ENCODE measurements around the gene ARHGAP31. TPM values are rescaled to one million over a fixed set of nuclear protein-coding genes. Genes with fewer than 3 reads are reported as not detected.

Gene ARHGAP31
- total and polyA plus RNA-seq, 12 donors: 10.6 to 71.1 (median 35.9) TPM

GRCh38 chr3:119362010-119362409, 67.8 kb downstream of the ARHGAP31 start:
- Histone ChIP-seq H3K4me1 (peaks cover 6 to 84% (median 29%) of the 10 kb centered on the region in 9 donors), H3K36me3 (peaks cover 0 to 25% (median 11%) of the 10 kb centered on the region in 9 donors), H3K4me3 (no peak overlapping the region), H3K9me3 (no peaks in the 10 kb centered on the region), H3K27me3 (no peaks in the 10 kb centered on the region), H3K27ac (no peak overlapping the region)
- WGBS, 2 donors: 90 to 96% methylated on average over 2 of the region's 2 CpGs
- intact Hi-C loops (cut with DNase I): no loop called here
- TF ChIP-seq CTCF (IDR thresholded peaks at IDR 0.05): no peak
- ATAC-seq: peak in 2 of 8 donors; percentile 8 to 45
- no peak for DNase-seq

GRCh38 chr3:119362940-119363725, 69.0 kb downstream of the ARHGAP31 start:
- peaks cover 6 to 72% (median 22%) of the 10 kb centered on the region in 9 donors for H3K4me1 ChIP-seq
- intact Hi-C loops (cut with DNase I): no loop called here
- peaks cover 0 to 36% (median 17%) of the 10 kb centered on the region in 9 donors for H3K36me3 ChIP-seq
- ATAC-seq (no peak), DNase-seq (no peak)
- no peak for TF ChIP-seq CTCF (IDR thresholded peaks at IDR 0.05)
- WGBS, 2 donors: 82 to 84% methylated on average over 7 of the region's 7 CpGs
- no peaks in the 10 kb centered on the region for H3K27me3 ChIP-seq
- no peak overlapping the region for H3K27ac ChIP-seq
- H3K9me3 ChIP-seq: no peaks in the 10 kb centered on the region
- no peak overlapping the region for H3K4me3 ChIP-seq

GRCh38 chr3:119364401-119364800, 70.2 kb downstream of the ARHGAP31 start:
- DNase-seq: no peak
- 89 to 90% methylated on average over 1 of the region's 1 CpG for WGBS, 2 donors
- no peak for ATAC-seq
- Histone ChIP-seq H3K36me3 (peaks cover 0 to 49% (median 24%) of the 10 kb centered on the region in 9 donors), H3K4me1 (peaks cover 5 to 62% (median 18%) of the 10 kb centered on the region in 9 donors), H3K27me3 (no peaks in the 10 kb centered on the region), H3K9me3 (no peaks in the 10 kb centered on the region), H3K4me3 (no peak overlapping the region), H3K27ac (no peak overlapping the region)
- no peak for TF ChIP-seq CTCF (IDR thresholded peaks at IDR 0.05)
- intact Hi-C loops (cut with DNase I): loop anchor here in 1 of 10 donors (1.0 kb wide), 1 partner anchor 23 kb away; no protein-coding TSS in a partner anchor

- Histone ChIP-seq H3K4me1 (peaks cover 0 to 52% (median 8%) of the 10 kb centered on the region in 9 donors), H3K36me3 (peaks cover 0 to 59% (median 24%) of the 10 kb centered on the region in 9 donors), H3K4me3 (no peak overlapping the region), H3K9me3 (no peaks in the 10 kb centered on the region), H3K27me3 (no peaks in the 10 kb centered on the region), H3K27ac (no peak overlapping the region)
- DNase-seq: no peak
- no peak for TF ChIP-seq CTCF (IDR thresholded peaks at IDR 0.05)
- 35 to 45% methylated on average over 3 of the region's 3 CpGs for WGBS, 2 donors
- ATAC-seq: no peak
- intact Hi-C loops (cut with DNase I): no loop called here
Observed at GRCh38 chr3:119365418-119365817, 71.2 kb downstream of the ARHGAP31 start.
